H1 (cell line): ENCODE results near the gene DMBX1. TPM values are rescaled to one million over a fixed set of nuclear protein-coding genes. Genes with fewer than 3 reads are reported as not detected.

ENCODE experiments used
- BCL11A ChIP-seq, 2 experiments: IDR thresholded peaks; one replicate each; pipeline ENCODE4 v1.6.1; 2011; ENCODE audit warnings: low read depth in 2 of 2, low read length in 2 of 2, mild to moderate bottlenecking in 2 of 2
- CBX5 ChIP-seq: fragments of 300-800, 300-1000 bp; sonication (generic); IDR thresholded peaks from 2 replicates; pipeline ENCODE4 v1.7.1; 2016; ENCODE audit warnings: antibody characterized with exemption, low read length, low read depth
- CTBP2 ChIP-seq: IDR thresholded peaks from 2 replicates; pipeline ENCODE4 v1.7.0; 2011; ENCODE audit warnings: borderline replicate concordance, mild to moderate bottlenecking, moderate library complexity, mixed read lengths, low read length; ENCODE audit not compliant: insufficient read depth, insufficient read length
- GTF2F1 ChIP-seq: IDR thresholded peaks from 2 replicates; pipeline ENCODE4 v1.6.1; 2012; ENCODE audit warnings: low read depth, low read length, improper control_type of control experiment, borderline replicate concordance
- HDAC2 ChIP-seq, 2 experiments: fragments of 300-600 bp in 1 of 2; sonication (generic) in 1 of 2; IDR thresholded peaks; 2 replicates each; pipeline ENCODE4 v1.6.1; 2011 to 2012; ENCODE audit warnings: low read depth in 2 of 2, low read length in 2 of 2, mild to moderate bottlenecking in 2 of 2, moderate library complexity in 2 of 2, borderline replicate concordance in 1 of 2, inconsistent platforms in 1 of 2
- RXRA ChIP-seq: IDR thresholded peaks from 2 replicates; pipeline ENCODE4 v1.6.1; 2011; ENCODE audit warnings: low read depth, mild to moderate bottlenecking, low read length, moderate library complexity; ENCODE audit not compliant: insufficient read depth
- SIRT6 ChIP-seq: IDR thresholded peaks from one replicate; pipeline ENCODE4 v1.7.1; 2012; ENCODE audit warnings: low read length, inconsistent platforms
- SP2 ChIP-seq: IDR thresholded peaks from 2 replicates; pipeline ENCODE4 v1.6.1; 2012; ENCODE audit warnings: mild to moderate bottlenecking, low read length, inconsistent platforms
- polyA plus RNA-seq, 7 experiments: library from polyadenylated mRNA; depleted of rRNA in 3 of 7; stranded (reverse) in 5 of 7; unstranded in 2 of 7; fragments of >200 nt in 5 of 7; fragments of 200-250 nt in 2 of 7; gene quantifications; 1 replicate in 5 of 7; 2 replicates in 1 of 7; 4 replicates in 1 of 7; pipeline versions ENCODE4 v1.2.1 to v1.2.3, GENCODE V29; 2011 to 2013; ENCODE audit warnings: missing spikeins in 2 of 7, mixed read lengths in 2 of 7
- total RNA-seq: library from RNA; stranded (reverse); fragmentation: NEBNext Ultra II Directional; extraction: Animal tissue kit (Norgen Biotek cat#: 25700); gene quantifications from 2 replicates; pipeline ENCODE4 v1.2.1, GENCODE V29; 2021
- TF ChIP-seq, protein P1 (sequence below): fragments of 300-600 bp; sonication (generic); IDR thresholded peaks from 2 replicates; pipeline ENCODE4 v1.7.1; 2012; ENCODE audit warnings: low read length, moderate library complexity, mild to moderate bottlenecking, inconsistent platforms; ENCODE audit not compliant: insufficient replicate concordance

DMBX1 gene
- total and polyA plus RNA-seq, 2 of the 8 experiments (the other 6 are each of a cell fraction or from before 2014, with no cell fraction given): 0.23 to 0.30 TPM

- peak; percentile 14 to 98; a peak in 2 of 4 replicates for TF ChIP-seq HDAC2 (IDR thresholded peaks at IDR 0.05; ENCODE audit: borderline replicate concordance in 1 of 2, low read depth in 2 of 2, low read length in 2 of 2)
- TF ChIP-seq BCL11A (IDR thresholded peaks at IDR 0.05; ENCODE audit: low read depth in 2 of 2, low read length in 2 of 2): no peak
- TF ChIP-seq RXRA: no peak
- TF ChIP-seq SP2: no peak
- TF ChIP-seq GTF2F1: no peak
- TF ChIP-seq CTBP2: peak; percentile 90
- TF ChIP-seq, protein P1, sequence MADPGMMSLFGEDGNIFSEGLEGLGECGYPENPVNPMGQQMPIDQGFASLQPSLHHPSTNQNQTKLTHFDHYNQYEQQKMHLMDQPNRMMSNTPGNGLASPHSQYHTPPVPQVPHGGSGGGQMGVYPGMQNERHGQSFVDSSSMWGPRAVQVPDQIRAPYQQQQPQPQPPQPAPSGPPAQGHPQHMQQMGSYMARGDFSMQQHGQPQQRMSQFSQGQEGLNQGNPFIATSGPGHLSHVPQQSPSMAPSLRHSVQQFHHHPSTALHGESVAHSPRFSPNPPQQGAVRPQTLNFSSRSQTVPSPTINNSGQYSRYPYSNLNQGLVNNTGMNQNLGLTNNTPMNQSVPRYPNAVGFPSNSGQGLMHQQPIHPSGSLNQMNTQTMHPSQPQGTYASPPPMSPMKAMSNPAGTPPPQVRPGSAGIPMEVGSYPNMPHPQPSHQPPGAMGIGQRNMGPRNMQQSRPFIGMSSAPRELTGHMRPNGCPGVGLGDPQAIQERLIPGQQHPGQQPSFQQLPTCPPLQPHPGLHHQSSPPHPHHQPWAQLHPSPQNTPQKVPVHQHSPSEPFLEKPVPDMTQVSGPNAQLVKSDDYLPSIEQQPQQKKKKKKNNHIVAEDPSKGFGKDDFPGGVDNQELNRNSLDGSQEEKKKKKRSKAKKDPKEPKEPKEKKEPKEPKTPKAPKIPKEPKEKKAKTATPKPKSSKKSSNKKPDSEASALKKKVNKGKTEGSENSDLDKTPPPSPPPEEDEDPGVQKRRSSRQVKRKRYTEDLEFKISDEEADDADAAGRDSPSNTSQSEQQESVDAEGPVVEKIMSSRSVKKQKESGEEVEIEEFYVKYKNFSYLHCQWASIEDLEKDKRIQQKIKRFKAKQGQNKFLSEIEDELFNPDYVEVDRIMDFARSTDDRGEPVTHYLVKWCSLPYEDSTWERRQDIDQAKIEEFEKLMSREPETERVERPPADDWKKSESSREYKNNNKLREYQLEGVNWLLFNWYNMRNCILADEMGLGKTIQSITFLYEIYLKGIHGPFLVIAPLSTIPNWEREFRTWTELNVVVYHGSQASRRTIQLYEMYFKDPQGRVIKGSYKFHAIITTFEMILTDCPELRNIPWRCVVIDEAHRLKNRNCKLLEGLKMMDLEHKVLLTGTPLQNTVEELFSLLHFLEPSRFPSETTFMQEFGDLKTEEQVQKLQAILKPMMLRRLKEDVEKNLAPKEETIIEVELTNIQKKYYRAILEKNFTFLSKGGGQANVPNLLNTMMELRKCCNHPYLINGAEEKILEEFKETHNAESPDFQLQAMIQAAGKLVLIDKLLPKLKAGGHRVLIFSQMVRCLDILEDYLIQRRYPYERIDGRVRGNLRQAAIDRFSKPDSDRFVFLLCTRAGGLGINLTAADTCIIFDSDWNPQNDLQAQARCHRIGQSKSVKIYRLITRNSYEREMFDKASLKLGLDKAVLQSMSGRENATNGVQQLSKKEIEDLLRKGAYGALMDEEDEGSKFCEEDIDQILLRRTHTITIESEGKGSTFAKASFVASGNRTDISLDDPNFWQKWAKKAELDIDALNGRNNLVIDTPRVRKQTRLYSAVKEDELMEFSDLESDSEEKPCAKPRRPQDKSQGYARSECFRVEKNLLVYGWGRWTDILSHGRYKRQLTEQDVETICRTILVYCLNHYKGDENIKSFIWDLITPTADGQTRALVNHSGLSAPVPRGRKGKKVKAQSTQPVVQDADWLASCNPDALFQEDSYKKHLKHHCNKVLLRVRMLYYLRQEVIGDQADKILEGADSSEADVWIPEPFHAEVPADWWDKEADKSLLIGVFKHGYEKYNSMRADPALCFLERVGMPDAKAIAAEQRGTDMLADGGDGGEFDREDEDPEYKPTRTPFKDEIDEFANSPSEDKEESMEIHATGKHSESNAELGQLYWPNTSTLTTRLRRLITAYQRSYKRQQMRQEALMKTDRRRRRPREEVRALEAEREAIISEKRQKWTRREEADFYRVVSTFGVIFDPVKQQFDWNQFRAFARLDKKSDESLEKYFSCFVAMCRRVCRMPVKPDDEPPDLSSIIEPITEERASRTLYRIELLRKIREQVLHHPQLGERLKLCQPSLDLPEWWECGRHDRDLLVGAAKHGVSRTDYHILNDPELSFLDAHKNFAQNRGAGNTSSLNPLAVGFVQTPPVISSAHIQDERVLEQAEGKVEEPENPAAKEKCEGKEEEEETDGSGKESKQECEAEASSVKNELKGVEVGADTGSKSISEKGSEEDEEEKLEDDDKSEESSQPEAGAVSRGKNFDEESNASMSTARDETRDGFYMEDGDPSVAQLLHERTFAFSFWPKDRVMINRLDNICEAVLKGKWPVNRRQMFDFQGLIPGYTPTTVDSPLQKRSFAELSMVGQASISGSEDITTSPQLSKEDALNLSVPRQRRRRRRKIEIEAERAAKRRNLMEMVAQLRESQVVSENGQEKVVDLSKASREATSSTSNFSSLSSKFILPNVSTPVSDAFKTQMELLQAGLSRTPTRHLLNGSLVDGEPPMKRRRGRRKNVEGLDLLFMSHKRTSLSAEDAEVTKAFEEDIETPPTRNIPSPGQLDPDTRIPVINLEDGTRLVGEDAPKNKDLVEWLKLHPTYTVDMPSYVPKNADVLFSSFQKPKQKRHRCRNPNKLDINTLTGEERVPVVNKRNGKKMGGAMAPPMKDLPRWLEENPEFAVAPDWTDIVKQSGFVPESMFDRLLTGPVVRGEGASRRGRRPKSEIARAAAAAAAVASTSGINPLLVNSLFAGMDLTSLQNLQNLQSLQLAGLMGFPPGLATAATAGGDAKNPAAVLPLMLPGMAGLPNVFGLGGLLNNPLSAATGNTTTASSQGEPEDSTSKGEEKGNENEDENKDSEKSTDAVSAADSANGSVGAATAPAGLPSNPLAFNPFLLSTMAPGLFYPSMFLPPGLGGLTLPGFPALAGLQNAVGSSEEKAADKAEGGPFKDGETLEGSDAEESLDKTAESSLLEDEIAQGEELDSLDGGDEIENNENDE: no peak
- no peak for TF ChIP-seq CBX5
- no peak for TF ChIP-seq SIRT6
Measured at GRCh38 chr1:46442317-46443161, 47.1 kb upstream of the DMBX1 start (continued).
